SK-N-SH (cell line): ENCODE measurements around the gene ACVR1C.

Source experiments
- EP300 ChIP-seq, 2 experiments: IDR thresholded peaks; 2 replicates each; pipeline versions ENCODE4 v1.4.0 to v1.6.1; 2012; ENCODE audit warnings: borderline replicate concordance in 1 of 2, low read depth in 1 of 2, low read length in 1 of 2
- EZH2phosphoT487 ChIP-seq: fragments of 200-600 bp; sonication (generic); IDR thresholded peaks from 2 replicates; pipeline ENCODE4 v1.6.1; 2017; ENCODE audit warnings: low read depth, mixed run types, mild to moderate bottlenecking, antibody characterized with exemption, moderate library complexity, borderline replicate concordance
- POLR2AphosphoS5 ChIP-seq: IDR thresholded peaks from 2 replicates; pipeline ENCODE4 v1.6.1; 2012; ENCODE audit warnings: low read depth, low read length
- RAD21 ChIP-seq: IDR thresholded peaks from 2 replicates; pipeline ENCODE4 v1.6.1; 2012; ENCODE audit warnings: mild to moderate bottlenecking, low read length
- RFX5 ChIP-seq: IDR thresholded peaks from 2 replicates; pipeline ENCODE4 v1.6.1; 2012; ENCODE audit warnings: mild to moderate bottlenecking, improper control_type of control experiment, low read length
- TAF1 ChIP-seq: IDR thresholded peaks from 2 replicates; pipeline ENCODE4 v1.6.1; 2012; ENCODE audit warnings: low read depth, mild to moderate bottlenecking, low read length, moderate library complexity, borderline replicate concordance
- TEAD4 ChIP-seq: IDR thresholded peaks from 2 replicates; pipeline ENCODE4 v1.4.0; 2012; ENCODE audit warnings: mild to moderate bottlenecking, borderline replicate concordance; ENCODE audit not compliant: insufficient read depth
- TF ChIP-seq, protein P1 (sequence below): fragments of 200-600 bp; sonication (generic); IDR thresholded peaks from 2 replicates; pipeline ENCODE4 v1.6.1; 2017; ENCODE audit warnings: antibody characterized with exemption, mild to moderate bottlenecking, moderate library complexity
- TF ChIP-seq, protein P2 (sequence below): fragments of 150-350 bp; IDR thresholded peaks from 2 replicates; pipeline ENCODE4 v1.6.1; 2017; ENCODE audit warnings: antibody characterized with exemption, low read length, low read depth, borderline replicate concordance
- TF ChIP-seq, protein P3 (sequence below): IDR thresholded peaks from 2 replicates; pipeline ENCODE4 v1.6.1; 2012; ENCODE audit warnings: mild to moderate bottlenecking, low read depth, low read length, moderate library complexity

DNA sequence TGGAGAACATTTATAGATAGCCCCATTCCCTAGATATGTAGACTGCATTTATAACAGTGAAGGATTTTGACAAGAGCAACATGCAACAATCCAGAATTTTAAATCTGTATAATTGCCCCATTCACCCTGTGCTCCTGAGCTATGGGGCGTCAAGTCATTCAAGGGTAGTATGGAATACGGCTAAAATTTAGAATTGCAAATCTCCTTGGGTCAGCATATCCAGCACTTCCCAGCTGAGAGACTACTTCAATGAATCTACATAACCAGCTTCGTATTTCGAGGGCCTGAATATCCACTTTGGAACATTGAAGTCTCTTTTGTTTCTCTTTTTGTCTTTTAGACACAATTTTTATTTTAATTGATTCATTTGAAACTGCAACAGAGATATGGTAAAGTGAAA lies 28.4 kb upstream of the ACVR1C start:
- TF ChIP-seq, protein P1, sequence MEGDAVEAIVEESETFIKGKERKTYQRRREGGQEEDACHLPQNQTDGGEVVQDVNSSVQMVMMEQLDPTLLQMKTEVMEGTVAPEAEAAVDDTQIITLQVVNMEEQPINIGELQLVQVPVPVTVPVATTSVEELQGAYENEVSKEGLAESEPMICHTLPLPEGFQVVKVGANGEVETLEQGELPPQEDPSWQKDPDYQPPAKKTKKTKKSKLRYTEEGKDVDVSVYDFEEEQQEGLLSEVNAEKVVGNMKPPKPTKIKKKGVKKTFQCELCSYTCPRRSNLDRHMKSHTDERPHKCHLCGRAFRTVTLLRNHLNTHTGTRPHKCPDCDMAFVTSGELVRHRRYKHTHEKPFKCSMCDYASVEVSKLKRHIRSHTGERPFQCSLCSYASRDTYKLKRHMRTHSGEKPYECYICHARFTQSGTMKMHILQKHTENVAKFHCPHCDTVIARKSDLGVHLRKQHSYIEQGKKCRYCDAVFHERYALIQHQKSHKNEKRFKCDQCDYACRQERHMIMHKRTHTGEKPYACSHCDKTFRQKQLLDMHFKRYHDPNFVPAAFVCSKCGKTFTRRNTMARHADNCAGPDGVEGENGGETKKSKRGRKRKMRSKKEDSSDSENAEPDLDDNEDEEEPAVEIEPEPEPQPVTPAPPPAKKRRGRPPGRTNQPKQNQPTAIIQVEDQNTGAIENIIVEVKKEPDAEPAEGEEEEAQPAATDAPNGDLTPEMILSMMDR = no peak
- TF ChIP-seq EP300 (IDR thresholded peaks at IDR 0.05; ENCODE audit: borderline replicate concordance in 1 of 2, low read depth in 1 of 2, low read length in 1 of 2) (no peak), TEAD4 (no peak), POLR2AphosphoS5 (no peak), RAD21 (no peak), TAF1 (no peak), EZH2phosphoT487 (no peak), RFX5 (no peak)
- TF ChIP-seq, protein P2, sequence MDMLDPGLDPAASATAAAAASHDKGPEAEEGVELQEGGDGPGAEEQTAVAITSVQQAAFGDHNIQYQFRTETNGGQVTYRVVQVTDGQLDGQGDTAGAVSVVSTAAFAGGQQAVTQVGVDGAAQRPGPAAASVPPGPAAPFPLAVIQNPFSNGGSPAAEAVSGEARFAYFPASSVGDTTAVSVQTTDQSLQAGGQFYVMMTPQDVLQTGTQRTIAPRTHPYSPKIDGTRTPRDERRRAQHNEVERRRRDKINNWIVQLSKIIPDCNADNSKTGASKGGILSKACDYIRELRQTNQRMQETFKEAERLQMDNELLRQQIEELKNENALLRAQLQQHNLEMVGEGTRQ = no peak
- TF ChIP-seq, protein P3, sequence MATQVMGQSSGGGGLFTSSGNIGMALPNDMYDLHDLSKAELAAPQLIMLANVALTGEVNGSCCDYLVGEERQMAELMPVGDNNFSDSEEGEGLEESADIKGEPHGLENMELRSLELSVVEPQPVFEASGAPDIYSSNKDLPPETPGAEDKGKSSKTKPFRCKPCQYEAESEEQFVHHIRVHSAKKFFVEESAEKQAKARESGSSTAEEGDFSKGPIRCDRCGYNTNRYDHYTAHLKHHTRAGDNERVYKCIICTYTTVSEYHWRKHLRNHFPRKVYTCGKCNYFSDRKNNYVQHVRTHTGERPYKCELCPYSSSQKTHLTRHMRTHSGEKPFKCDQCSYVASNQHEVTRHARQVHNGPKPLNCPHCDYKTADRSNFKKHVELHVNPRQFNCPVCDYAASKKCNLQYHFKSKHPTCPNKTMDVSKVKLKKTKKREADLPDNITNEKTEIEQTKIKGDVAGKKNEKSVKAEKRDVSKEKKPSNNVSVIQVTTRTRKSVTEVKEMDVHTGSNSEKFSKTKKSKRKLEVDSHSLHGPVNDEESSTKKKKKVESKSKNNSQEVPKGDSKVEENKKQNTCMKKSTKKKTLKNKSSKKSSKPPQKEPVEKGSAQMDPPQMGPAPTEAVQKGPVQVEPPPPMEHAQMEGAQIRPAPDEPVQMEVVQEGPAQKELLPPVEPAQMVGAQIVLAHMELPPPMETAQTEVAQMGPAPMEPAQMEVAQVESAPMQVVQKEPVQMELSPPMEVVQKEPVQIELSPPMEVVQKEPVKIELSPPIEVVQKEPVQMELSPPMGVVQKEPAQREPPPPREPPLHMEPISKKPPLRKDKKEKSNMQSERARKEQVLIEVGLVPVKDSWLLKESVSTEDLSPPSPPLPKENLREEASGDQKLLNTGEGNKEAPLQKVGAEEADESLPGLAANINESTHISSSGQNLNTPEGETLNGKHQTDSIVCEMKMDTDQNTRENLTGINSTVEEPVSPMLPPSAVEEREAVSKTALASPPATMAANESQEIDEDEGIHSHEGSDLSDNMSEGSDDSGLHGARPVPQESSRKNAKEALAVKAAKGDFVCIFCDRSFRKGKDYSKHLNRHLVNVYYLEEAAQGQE = no peak
